ENCODE results near the gene KLHL22.

KLHL22 gene

DNA sequence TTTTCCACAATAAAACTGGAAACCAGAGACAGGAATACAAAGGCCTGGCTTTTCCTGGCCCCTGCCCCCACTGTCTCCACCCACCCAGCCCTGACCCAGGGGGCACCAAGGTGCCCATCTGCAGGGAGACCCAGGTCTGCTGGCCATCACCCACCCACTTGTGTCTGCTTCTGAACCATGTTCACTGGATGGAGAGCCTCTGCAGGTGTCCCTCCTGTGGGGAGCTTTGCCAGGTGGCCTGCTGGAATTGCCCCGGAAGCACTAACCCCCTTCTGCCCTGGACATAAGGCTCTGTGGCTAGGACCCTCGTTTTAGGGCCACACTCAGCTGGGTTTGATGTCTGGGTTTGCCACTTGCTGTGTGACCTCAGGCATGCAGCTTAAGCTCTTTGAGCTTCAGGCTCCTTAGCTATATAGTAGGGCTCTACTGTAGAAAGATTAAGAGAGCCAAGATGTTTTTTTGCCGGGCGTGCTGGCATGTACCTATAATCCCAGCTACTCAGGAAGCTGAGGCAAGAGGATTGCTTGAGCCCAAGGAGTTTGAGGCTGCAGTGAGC is 61.8 kb downstream of the KLHL22 start:
- Mint-ChIP-seq H3K9me3 (no peaks in the 10 kb centered on the region), H3K4me3 (no peak overlapping the region), H3K4me1 (peaks cover 26% of the 10 kb centered on the region), H3K27me3 (peaks cover 63% of the 10 kb centered on the region), H3K36me3 (ENCODE audit: low read depth) (no peaks in the 10 kb centered on the region), H3K27ac (no peak overlapping the region)
- DNase-seq (no peak), ATAC-seq (no peak)

DNA sequence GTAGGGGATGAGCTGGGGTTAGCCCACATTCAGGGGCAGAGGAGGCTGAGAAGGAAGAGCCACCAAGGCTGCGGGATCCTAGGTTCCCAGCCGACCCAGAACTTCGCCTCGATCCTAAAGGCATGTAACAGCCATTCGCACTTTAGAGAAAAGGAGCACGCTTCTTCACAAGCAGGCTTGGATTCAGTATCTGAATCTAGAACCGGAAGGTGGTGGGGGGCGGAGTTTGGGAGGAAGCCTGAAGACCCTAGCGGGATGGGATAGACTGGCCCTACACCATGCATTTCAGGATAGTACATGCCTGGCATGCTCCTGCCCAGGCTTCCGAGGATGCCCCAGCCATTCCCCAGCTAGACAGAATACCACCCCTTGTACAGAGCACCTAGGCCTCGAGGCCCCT is 62.4 kb downstream of the KLHL22 start:
- peaks cover 58% of the 10 kb centered on the region for H3K27me3 Mint-ChIP-seq
- peaks cover 27% of the 10 kb centered on the region for H3K4me1 Mint-ChIP-seq
- H3K36me3 Mint-ChIP-seq (ENCODE audit: low read depth), result no peaks in the 10 kb centered on the region

DNA sequence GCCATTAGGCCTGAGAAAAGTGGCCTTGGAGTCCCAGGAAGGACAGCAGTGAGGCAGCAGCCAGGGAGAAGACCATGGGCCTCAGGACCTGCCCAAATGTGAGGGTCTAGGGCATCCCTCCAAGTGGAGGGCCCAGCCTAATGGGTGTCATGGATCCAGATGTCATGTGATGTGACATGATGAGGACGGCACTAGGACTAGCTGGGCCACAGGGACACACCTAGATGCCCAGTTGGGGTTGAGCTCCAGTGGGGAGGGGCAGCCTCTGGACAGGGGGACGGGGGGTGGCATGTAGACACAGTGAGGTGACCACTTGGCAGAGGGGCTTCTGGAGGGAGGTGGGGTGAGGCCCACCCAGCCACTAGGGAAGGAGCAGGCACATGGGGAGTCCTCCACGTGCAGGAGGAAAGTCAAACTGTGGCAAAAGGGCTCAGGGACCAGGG is 63.3 kb downstream of the KLHL22 start:
- no peaks in the 10 kb centered on the region for H3K9me3 Mint-ChIP-seq

More for the DNA sequence above, 62.4 kb downstream of the KLHL22 start:
- H3K4me3 Mint-ChIP-seq, result no peak overlapping the region
- H3K9me3 Mint-ChIP-seq, result no peaks in the 10 kb centered on the region
- H3K27ac Mint-ChIP-seq, result no peak overlapping the region
- DNase-seq, result no peak
- no peak for ATAC-seq

DNA sequence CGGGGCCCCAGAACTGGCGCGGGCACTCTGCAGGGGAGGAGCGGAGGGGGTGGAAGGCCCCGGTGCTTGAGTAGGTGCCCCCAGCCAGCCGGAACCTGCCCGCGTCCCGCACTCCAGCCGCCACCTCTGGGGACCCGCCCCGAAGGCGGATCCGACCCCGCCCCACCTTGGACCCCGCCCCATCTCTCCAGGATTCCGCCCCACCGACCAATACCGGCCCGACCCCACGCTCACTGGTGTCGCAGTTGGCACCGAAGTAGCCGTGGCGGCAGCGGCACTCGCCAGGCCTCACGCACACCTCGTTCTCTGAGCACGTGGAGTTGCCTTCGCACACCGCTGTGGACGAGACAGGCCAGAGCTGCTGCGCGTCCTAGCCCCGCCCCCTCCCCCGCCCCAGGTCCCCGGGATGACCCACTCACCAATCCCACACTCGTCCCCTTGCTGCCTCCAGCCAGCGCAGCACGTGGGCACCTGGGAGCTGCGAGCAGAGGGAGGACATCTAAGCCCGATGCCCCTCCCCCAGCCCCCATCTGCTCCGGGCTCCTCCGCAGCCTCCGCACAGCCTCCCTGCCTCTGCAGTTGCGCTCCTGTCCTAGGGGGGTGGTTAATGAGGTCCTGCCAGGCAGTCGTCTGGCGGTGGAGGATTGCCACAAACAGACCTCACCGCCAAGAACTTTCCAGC is 63.9 kb downstream of the KLHL22 start:
- peaks cover 61% of the 10 kb centered on the region for H3K27me3 Mint-ChIP-seq
- no peak for ATAC-seq
- H3K27ac Mint-ChIP-seq, result no peak overlapping the region

More for the DNA sequence above, 63.3 kb downstream of the KLHL22 start:
- ATAC-seq (no peak), DNase-seq (no peak)
- Mint-ChIP-seq H3K27me3 (peaks cover 62% of the 10 kb centered on the region), H3K4me3 (no peak overlapping the region), H3K27ac (no peak overlapping the region), H3K36me3 (ENCODE audit: low read depth) (no peaks in the 10 kb centered on the region), H3K4me1 (peaks cover 26% of the 10 kb centered on the region)

DNA sequence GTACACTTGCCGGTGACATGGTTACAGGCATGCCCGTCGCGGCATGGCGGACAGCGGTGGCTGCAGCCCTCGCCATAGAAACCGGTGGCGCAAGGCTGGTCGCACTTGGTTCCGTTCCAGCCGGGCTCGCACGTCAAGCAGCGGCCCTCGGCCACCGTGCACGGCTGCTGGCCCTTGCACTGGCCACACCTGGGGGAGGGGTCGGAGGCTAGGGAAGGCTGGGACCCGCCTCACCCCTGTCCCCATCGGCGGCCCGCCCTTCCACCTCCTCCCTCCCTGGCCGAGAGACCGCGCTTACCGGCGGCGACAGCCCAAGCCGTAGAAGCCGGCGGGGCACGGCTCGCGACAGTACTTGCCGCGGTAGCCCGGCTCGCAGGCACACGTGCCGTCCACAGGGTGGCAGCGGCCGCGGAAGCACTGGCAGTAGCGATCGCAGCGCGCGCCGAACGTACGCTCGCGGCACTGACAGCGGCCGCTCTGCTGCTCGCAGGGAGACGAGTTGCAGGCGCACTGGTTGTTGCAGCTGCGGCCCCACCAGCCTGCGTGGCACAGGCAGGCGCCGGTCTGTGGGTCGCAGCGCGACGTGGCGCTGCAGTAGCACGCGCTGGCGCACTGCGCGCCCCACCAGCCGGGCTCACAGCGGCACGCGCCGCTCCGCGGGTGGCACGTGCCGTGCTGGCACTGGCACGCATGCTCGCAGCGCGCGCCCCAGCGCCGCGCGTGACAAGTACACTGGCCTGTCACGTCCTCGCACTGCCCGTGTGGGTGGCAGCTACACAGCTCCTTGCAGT is 64.7 kb downstream of the KLHL22 start:
- no peak overlapping the region for H3K27ac Mint-ChIP-seq
- DNase-seq, result peak; percentile 55
- ATAC-seq, result peak; percentile 35
- H3K36me3 Mint-ChIP-seq (ENCODE audit: low read depth), result no peaks in the 10 kb centered on the region
- H3K4me3 Mint-ChIP-seq, result peak overlapping the region; percentile 36
- no peaks in the 10 kb centered on the region for H3K9me3 Mint-ChIP-seq
- peaks cover 20% of the 10 kb centered on the region for H3K4me1 Mint-ChIP-seq
- H3K27me3 Mint-ChIP-seq, result peaks cover 63% of the 10 kb centered on the region

More for the DNA sequence above, 63.9 kb downstream of the KLHL22 start:
- H3K4me3 Mint-ChIP-seq, result no peak overlapping the region
- no peaks in the 10 kb centered on the region for H3K36me3 Mint-ChIP-seq (ENCODE audit: low read depth)
- no peaks in the 10 kb centered on the region for H3K9me3 Mint-ChIP-seq
- DNase-seq, result no peak
- peaks cover 19% of the 10 kb centered on the region for H3K4me1 Mint-ChIP-seq

DNA sequence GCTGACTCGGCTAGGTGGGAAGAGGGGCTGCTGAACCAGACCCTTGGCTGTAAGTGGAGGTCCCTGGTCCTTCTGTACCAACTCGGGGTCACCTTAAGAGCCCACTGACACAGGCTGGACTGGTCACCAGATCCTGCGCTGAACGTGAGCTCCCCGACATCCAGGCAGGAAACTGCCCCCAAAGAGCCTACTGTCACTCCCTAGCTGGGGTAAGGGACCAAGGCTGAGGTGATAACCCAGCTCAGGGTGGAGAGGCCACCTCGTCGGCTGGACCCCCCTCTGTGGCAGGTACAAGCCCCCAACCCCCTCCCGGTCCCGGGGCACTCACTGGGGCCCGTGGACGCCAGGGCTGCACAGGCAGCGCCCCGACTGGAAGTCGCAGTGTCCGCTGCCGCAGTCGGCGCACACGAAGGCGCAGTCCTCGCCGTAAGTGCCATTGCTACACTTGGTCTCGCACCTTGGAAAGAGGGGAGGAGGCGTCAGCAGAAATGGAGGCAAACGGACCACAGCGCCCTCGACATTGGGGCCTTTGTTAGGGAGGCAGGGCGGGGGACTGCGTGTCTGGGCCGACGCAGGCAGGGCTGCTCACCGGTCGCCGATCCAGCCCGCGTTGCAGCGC is 65.4 kb downstream of the KLHL22 start:
- Mint-ChIP-seq H3K36me3 (ENCODE audit: low read depth) (no peaks in the 10 kb centered on the region), H3K4me1 (peaks cover 19% of the 10 kb centered on the region), H3K27ac (no peak overlapping the region), H3K4me3 (peak overlapping the region; percentile 36), H3K27me3 (peaks cover 56% of the 10 kb centered on the region), H3K9me3 (no peaks in the 10 kb centered on the region)
- no peak for DNase-seq
- ATAC-seq, result peak; percentile 23

DNA sequence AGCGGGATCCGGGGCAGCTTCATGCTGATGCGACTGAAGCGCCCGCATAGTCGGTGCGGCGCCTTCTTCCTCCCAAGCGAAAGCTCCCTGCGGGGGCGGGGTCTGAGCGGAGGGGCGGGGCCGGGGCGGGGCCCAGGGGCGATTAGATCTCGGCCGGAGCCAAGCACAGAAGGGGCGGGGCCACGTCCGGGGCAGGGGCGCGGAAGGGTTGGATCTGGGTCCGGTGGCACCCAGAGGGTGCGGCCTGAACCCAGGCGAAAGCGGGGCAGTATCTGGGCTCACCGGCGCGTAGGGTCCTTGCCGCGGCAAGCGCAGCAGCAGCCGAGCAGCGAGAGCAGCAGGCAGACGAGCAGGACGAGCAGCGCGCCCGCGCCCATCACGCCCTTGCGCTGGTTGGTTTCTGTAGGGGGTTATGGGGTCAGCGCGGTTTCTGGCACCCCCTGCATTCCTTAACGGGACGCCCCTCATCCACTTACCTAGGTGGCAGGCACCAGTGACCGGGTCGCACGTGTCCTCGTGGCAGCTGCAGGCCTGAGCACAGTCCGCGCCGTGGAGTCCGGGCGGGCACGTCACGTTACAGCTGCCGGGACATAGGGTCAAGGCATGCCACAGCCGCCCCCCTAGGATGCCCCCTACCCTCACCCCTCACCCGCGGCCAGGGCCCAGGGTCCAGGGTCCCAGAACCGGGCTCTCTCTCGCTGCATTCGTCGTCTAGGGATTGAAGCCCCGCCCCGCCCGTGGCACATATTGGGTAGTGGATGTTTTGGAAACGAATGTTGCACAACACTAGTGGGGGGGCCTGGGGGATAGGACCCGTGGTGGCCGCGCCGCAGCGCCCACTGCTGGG is 66.1 kb downstream of the KLHL22 start:
- peaks cover 20% of the 10 kb centered on the region for H3K4me1 Mint-ChIP-seq
- peak overlapping the region; percentile 73 for H3K4me3 Mint-ChIP-seq
- no peak overlapping the region for H3K27ac Mint-ChIP-seq
- ATAC-seq, result peak; percentile 39
- H3K36me3 Mint-ChIP-seq (ENCODE audit: low read depth), result no peaks in the 10 kb centered on the region
- peaks cover 50% of the 10 kb centered on the region for H3K27me3 Mint-ChIP-seq
- H3K9me3 Mint-ChIP-seq, result no peaks in the 10 kb centered on the region
- DNase-seq, result peak; percentile 77

DNA sequence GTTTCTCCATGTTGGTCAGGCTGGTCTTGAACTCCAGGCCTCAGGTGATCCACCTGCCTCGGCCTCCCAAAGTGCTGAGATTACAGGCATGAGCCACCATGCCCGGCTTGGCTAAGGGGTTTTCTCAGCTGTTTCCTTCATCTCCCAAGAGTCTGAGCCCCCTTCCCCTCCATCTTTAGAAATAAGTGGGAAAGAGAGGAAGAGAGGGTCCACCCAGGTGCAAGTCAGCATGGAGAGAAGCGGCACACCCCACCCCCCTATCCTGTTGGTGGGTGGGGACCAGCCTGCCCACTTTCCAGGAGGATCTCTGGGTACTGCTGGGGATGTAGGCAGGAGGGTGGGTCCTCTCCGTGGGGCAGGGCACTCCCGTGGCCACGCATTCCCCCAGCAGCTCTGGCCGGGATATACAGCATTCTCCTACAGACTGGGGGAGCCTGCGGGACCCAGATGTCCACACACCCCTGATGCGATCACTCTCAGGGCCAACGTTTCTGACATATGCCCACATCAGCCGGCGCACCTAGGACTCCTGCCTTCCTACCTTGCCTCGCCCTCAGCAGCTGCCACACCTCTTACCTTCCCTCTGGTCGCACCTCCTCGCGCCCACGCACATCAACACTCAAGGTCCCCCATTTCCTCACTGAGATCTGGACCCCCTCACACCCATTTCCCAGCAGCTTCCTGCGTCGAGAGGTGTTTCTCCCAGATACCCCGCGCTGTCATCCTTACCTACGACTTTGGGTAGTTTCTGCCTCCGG is 66.9 kb downstream of the KLHL22 start:
- ATAC-seq (no peak), DNase-seq (no peak)
- peaks cover 43% of the 10 kb centered on the region for H3K27me3 Mint-ChIP-seq
- peaks cover 20% of the 10 kb centered on the region for H3K4me1 Mint-ChIP-seq
- peak overlapping the region; percentile 73 for H3K4me3 Mint-ChIP-seq
- no peaks in the 10 kb centered on the region for H3K9me3 Mint-ChIP-seq
- no peaks in the 10 kb centered on the region for H3K36me3 Mint-ChIP-seq (ENCODE audit: low read depth)
- no peak overlapping the region for H3K27ac Mint-ChIP-seq

DNA sequence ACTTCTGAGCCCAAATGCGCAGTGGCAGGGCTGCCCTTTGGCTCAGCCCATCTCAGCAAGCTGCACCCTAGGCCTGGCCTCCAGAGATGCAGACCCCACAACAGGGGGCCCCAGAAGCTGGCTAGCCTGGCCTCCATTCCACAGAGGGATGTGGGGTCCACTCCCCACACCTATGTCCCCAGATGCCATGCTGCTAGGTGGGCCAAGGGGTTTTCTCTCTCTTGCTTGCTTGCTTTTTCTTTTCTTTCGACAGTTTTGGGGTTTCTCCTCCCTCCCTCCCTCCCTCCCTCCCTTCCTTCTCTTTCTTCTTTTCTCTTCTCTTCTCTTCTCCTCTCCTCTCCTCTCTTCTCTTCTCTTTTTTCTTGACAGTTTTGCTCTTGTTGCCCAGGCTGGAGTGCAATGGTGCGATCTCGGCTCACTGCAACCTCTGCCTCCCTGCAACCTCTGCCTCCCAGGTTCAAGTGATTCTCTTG is 67.6 kb downstream of the KLHL22 start:
- DNase-seq, result no peak
- Mint-ChIP-seq H3K4me1 (peaks cover 20% of the 10 kb centered on the region), H3K27me3 (peaks cover 44% of the 10 kb centered on the region), H3K27ac (no peak overlapping the region), H3K4me3 (no peak overlapping the region), H3K36me3 (ENCODE audit: low read depth) (no peaks in the 10 kb centered on the region), H3K9me3 (no peaks in the 10 kb centered on the region)
- ATAC-seq, result no peak

DNA sequence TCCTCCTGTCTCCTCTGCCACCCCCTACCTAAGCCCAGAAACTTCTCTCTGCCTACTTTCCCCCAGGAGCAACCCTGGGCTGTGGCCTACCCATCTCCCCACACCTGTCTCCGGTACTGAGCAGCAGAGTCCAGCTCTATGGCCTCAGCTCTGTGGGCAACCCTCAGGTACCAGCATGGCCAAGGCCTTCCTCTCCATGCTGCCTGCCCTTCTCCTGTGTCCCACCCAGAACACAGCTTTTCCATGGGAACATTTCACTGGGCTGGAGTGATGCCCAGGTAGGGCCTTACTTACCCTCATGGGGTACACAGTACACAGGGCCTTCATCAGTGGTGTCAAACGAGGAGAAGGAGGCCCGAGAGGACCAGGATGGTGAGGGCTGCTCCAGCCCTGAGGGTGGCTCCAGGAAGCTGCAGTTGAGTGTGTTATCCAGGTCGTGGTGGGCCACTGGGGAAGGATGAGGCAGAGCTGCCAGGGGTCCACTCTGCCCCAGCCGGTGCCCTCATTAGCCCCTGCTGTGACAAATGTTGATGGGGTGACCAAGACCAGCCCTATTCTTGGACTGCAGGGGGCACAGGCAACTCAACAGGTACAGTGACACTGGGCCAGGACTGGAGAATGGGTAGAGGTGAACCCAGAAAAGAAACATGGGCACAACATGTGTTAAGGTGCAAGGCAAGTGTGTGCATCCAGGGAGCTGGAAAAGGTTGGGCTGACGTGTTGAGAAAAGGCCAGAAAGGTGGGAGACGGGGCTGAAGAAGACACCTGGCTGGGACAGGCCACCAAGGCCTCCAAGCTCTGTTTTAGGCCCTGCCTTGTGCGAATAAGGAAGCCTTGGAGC is 68.3 kb downstream of the KLHL22 start:
- no peaks in the 10 kb centered on the region for H3K9me3 Mint-ChIP-seq
- no peak for ATAC-seq

DNA sequence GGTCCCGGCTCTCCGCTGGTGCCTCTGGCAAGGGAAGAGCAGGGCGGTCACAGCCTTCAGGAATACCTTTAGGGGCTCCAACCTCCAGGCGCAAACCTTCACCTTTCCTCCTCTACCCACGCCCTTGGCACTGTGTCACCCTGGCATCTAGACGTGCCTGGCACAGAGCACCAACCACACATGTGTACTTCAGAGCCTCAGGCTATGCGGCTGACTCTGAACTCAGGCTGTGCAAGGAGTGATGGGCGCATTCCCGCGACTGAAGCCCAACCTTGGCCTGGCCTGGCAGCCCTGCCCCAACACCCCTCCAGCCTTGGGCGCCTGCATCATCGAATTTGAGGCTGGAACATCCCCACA is 69.4 kb downstream of the KLHL22 start:
- H3K9me3 Mint-ChIP-seq, result no peaks in the 10 kb centered on the region
- H3K27ac Mint-ChIP-seq, result no peak overlapping the region
- ATAC-seq (no peak), DNase-seq (no peak)
- no peak overlapping the region for H3K4me3 Mint-ChIP-seq
- H3K36me3 Mint-ChIP-seq (ENCODE audit: low read depth), result no peaks in the 10 kb centered on the region
- peaks cover 30% of the 10 kb centered on the region for H3K27me3 Mint-ChIP-seq
- peaks cover 19% of the 10 kb centered on the region for H3K4me1 Mint-ChIP-seq

More for the DNA sequence above, 68.3 kb downstream of the KLHL22 start:
- Mint-ChIP-seq H3K4me1 (peaks cover 20% of the 10 kb centered on the region), H3K27me3 (peaks cover 37% of the 10 kb centered on the region), H3K27ac (no peak overlapping the region), H3K4me3 (no peak overlapping the region), H3K36me3 (ENCODE audit: low read depth) (no peaks in the 10 kb centered on the region)
- DNase-seq, result no peak

DNA sequence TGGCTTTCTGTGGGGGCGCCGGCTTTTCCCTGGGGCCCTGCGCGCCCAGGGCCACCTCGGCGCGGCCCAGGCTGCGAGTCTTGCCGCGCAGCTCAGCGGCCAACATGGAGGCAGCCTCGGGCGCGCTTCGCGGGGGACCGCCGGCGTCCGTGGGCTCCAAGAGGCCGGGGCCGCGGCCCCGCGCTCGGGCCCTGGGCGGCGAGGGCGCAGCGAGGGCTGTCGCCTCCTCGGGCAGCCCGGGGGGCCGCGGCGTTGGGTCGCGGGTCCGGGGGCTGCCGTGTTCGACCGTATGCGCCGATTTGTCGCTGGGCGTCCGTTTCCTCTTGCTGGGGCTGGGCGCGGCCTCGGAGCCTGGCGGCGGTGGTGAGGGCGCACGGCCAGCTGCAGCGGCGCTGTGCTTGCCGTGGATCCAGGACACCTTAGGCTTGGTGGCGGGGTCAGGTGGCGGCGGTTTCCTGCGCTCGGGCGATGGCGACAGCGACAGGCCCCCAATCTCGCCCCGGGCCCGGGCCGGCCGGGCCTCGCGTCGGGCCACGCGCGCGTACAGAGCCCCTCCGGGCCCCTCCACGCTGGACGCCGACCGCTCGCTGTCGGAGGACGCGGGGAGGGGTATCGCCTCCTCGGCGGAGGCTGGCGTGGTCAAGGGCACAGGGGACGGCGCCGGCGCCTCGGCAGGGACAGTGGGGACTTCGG is 69.9 kb downstream of the KLHL22 start:
- H3K4me1 Mint-ChIP-seq, result peaks cover 17% of the 10 kb centered on the region
- ATAC-seq, result no peak
- H3K4me3 Mint-ChIP-seq, result no peak overlapping the region
- peaks cover 30% of the 10 kb centered on the region for H3K27me3 Mint-ChIP-seq
- DNase-seq, result no peak
- H3K36me3 Mint-ChIP-seq (ENCODE audit: low read depth), result no peaks in the 10 kb centered on the region
- no peaks in the 10 kb centered on the region for H3K9me3 Mint-ChIP-seq
- no peak overlapping the region for H3K27ac Mint-ChIP-seq

All from activated naive CD8-positive, alpha-beta T cell treated with anti-CD3 and anti-CD28 coated beads, Interleukin-2, amount 50 U/mL, for 24 hours (primary cell).